ENCODE measurements around the gene FBP1. TPM values are rescaled to one million over a fixed set of nuclear protein-coding genes. Genes with fewer than 3 reads are reported as not detected.

FBP1 gene
- total RNA-seq, 1 donor from 2014 or later, result not detected

GRCh38 chr9:94649100-94649819 lies 9.9 kb upstream of the FBP1 start:
- peaks cover 3% of the 10 kb centered on the region for H3K27me3 Mint-ChIP-seq (ENCODE audit: insufficient read depth)
- no peak for DNase-seq (ENCODE audit: low spot score)
- no peaks in the 10 kb centered on the region for H3K9me3 Mint-ChIP-seq

GRCh38 chr9:94648185-94648584 lies 8.9 kb upstream of the FBP1 start:
- Mint-ChIP-seq H3K27ac (no peak overlapping the region), H3K4me1 (ENCODE audit: low read depth) (no peaks in the 10 kb centered on the region), H3K36me3 (ENCODE audit: low read depth) (no peaks in the 10 kb centered on the region), H3K4me3 (no peak overlapping the region), H3K9me3 (no peaks in the 10 kb centered on the region), H3K27me3 (ENCODE audit: insufficient read depth) (peaks cover 3% of the 10 kb centered on the region)
- no peak for DNase-seq (ENCODE audit: low spot score)
- intact Hi-C loops (cut with micrococcal nuclease), result no loop called here

More at GRCh38 chr9:94649100-94649819, 9.9 kb upstream of the FBP1 start:
- Mint-ChIP-seq H3K27ac (no peak overlapping the region), H3K4me3 (no peak overlapping the region), H3K36me3 (ENCODE audit: low read depth) (no peaks in the 10 kb centered on the region), H3K4me1 (ENCODE audit: low read depth) (peaks cover 4% of the 10 kb centered on the region)
- intact Hi-C loops (cut with micrococcal nuclease), result no loop called here

GRCh38 chr9:94645901-94646300 lies 6.6 kb upstream of the FBP1 start:
- Mint-ChIP-seq H3K4me3 (no peak overlapping the region), H3K36me3 (ENCODE audit: low read depth) (no peaks in the 10 kb centered on the region), H3K4me1 (ENCODE audit: low read depth) (no peaks in the 10 kb centered on the region), H3K9me3 (no peaks in the 10 kb centered on the region), H3K27me3 (ENCODE audit: insufficient read depth) (peaks cover 6% of the 10 kb centered on the region), H3K27ac (no peak overlapping the region)
- intact Hi-C loops (cut with micrococcal nuclease), result no loop called here
- DNase-seq (ENCODE audit: low spot score), result no peak

DNA sequence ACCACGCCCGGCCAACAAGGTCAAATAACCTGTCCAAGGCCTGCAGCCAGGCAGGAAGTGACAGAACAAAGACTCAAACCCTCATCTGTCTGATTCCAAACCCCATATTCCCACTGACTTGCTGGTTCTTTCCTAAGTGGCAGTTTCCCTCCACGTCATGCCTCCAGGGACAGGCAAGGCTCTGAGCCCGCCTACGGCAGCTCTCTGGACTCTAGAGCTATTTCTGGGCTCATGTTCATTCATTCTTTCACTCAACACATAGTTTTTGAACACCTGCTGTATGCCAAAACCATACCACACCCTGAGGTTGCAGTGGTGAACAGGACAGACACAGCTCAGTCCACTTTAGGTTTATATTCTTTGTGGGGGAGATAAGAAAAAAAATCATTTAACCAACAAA lies 5.2 kb upstream of the FBP1 start:
- no peak for DNase-seq (ENCODE audit: low spot score)
- no peaks in the 10 kb centered on the region for H3K36me3 Mint-ChIP-seq (ENCODE audit: low read depth)

DNA sequence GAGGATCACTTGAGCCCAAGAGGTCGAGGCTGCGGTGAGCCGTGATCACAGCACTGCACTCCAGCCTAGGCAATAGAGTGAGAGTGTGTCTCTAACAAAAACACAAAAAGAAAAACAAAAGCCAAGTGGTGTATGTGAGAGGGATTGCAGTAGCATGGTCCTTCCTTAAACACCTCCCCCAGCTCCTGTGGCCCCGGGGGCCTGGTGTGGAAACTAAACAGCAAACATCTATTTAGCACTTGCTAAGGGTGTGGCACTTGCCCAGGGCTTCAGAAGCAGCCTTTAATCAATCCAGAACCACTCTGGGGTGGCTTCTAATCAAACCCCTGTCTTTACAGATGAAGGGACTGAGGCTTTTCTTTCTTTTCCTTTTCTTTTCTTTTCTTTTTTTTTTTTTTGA lies 4.4 kb upstream of the FBP1 start:
- Mint-ChIP-seq H3K27me3 (ENCODE audit: insufficient read depth) (peaks cover 16% of the 10 kb centered on the region), H3K36me3 (ENCODE audit: low read depth) (no peaks in the 10 kb centered on the region), H3K9me3 (no peaks in the 10 kb centered on the region), H3K4me1 (ENCODE audit: low read depth) (peaks cover 13% of the 10 kb centered on the region), H3K27ac (no peak overlapping the region), H3K4me3 (no peak overlapping the region)
- intact Hi-C loops (cut with micrococcal nuclease), result no loop called here
- DNase-seq (ENCODE audit: low spot score), result no peak

More for the DNA sequence above, 5.2 kb upstream of the FBP1 start:
- intact Hi-C loops (cut with micrococcal nuclease), result no loop called here
- Mint-ChIP-seq H3K9me3 (no peaks in the 10 kb centered on the region), H3K27ac (no peak overlapping the region), H3K4me1 (ENCODE audit: low read depth) (peaks cover 6% of the 10 kb centered on the region), H3K27me3 (ENCODE audit: insufficient read depth) (peaks cover 14% of the 10 kb centered on the region), H3K4me3 (no peak overlapping the region)

DNA sequence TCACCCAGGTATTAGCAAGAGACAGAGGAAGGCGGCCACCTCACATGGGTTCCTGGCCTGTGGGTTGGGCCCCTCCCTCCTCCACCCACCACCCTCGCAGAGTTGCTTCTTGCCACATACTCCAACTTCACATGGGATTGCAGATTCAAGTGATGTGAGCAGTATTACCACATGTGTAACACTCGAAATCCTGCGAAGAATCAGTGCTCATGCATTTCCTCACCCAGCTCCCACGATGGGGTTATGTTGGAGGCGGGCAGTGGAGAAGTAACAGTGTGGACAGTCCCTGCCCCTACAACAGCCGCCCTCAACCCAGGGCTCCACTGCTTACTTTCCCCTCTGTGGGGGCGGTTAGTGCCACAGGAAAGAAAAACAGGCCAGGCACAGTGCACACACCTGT lies 3.9 kb upstream of the FBP1 start:
- no peak for DNase-seq (ENCODE audit: low spot score)
- peaks cover 16% of the 10 kb centered on the region for H3K4me1 Mint-ChIP-seq (ENCODE audit: low read depth)
- intact Hi-C loops (cut with micrococcal nuclease), result no loop called here
- H3K36me3 Mint-ChIP-seq (ENCODE audit: low read depth), result no peaks in the 10 kb centered on the region
- no peak overlapping the region for H3K4me3 Mint-ChIP-seq
- no peak overlapping the region for H3K27ac Mint-ChIP-seq
- H3K9me3 Mint-ChIP-seq, result no peaks in the 10 kb centered on the region
- peaks cover 22% of the 10 kb centered on the region for H3K27me3 Mint-ChIP-seq (ENCODE audit: insufficient read depth)

- intact Hi-C loops (cut with micrococcal nuclease), result no loop called here
- H3K9me3 Mint-ChIP-seq, result no peaks in the 10 kb centered on the region
- no peak for DNase-seq (ENCODE audit: low spot score)
- H3K36me3 Mint-ChIP-seq (ENCODE audit: low read depth), result no peaks in the 10 kb centered on the region
- peaks cover 16% of the 10 kb centered on the region for H3K4me1 Mint-ChIP-seq (ENCODE audit: low read depth)
- no peak overlapping the region for H3K27ac Mint-ChIP-seq
- peaks cover 26% of the 10 kb centered on the region for H3K27me3 Mint-ChIP-seq (ENCODE audit: insufficient read depth)
- no peak overlapping the region for H3K4me3 Mint-ChIP-seq
Measured at GRCh38 chr9:94642501-94642900, 3.2 kb upstream of the FBP1 start.

- no peaks in the 10 kb centered on the region for H3K9me3 Mint-ChIP-seq
- peaks cover 35% of the 10 kb centered on the region for H3K27me3 Mint-ChIP-seq (ENCODE audit: insufficient read depth)
- no peaks in the 10 kb centered on the region for H3K36me3 Mint-ChIP-seq (ENCODE audit: low read depth)
- peaks cover 16% of the 10 kb centered on the region for H3K4me1 Mint-ChIP-seq (ENCODE audit: low read depth)
- intact Hi-C loops (cut with micrococcal nuclease), result no loop called here
- no peak for DNase-seq (ENCODE audit: low spot score)
- H3K4me3 Mint-ChIP-seq, result peak overlapping the region; percentile 85
- H3K27ac Mint-ChIP-seq, result no peak overlapping the region
Measured at GRCh38 chr9:94639999-94640376, 670 bp upstream of the FBP1 start.

DNA sequence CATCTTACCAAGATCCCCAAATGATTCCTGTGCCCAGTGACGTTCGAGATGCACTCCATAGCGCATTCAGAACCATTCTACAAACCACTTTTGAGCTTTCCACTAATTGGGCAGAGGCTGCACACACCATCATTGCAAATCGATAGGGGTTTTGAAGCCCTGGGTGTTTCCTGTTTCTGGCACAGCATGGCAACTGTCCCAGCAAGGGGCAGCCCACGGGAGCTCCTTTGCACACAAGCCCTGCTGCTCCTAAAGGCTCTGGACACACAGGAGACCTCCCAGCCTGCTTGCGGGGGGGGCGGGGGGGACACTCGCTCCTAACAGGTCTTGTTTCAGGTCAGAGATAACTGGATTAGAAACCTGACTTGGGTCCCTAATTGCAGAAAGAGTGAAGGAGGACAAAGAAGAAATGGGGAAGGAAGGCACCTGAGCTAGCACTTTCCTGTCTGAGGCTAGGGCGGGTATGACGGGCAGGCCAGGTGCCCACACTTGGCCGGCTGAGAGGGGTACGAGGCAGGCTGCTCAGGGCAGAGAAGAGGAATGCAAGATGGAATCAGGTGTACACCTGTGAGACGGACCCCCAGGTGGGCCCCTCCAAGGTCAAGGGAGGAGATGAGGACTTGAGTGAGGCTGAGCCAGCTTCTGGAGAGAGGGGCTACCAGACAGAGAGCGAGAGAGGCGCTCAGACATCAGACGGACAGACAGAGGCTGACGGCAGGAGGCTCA lies 820 bp downstream of the FBP1 start:
- H3K27ac Mint-ChIP-seq, result peak overlapping the region; percentile 2
- intact Hi-C loops (cut with micrococcal nuclease), result no loop called here
- H3K27me3 Mint-ChIP-seq (ENCODE audit: insufficient read depth), result peaks cover 35% of the 10 kb centered on the region

DNA sequence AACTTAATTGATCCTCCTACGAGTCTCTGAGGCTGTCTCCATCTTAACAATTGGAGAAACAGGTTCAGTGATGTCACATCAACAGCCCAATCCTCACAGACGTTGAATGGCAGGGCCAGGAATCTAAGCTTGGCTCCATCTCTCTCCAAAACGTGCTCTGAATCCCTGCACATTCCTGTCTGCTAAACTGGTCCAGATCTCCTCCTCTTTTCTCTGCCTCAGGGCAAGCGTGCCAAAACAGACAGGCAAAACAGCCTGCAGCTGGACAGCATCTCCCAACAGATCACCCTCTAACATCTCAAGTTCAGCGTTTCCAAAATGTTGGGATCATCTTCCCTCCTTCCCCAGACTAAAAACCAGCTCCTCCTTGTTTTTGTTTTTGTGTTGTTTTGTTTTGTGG lies 6.6 kb downstream of the FBP1 start:
- Mint-ChIP-seq H3K27ac (no peak overlapping the region), H3K36me3 (ENCODE audit: low read depth) (no peaks in the 10 kb centered on the region), H3K9me3 (no peaks in the 10 kb centered on the region), H3K4me1 (ENCODE audit: low read depth) (no peaks in the 10 kb centered on the region), H3K27me3 (ENCODE audit: insufficient read depth) (peaks cover 29% of the 10 kb centered on the region), H3K4me3 (no peak overlapping the region)
- no peak for DNase-seq (ENCODE audit: low spot score)
- intact Hi-C loops (cut with micrococcal nuclease), result no loop called here

More for the DNA sequence above, 820 bp downstream of the FBP1 start:
- no peak for DNase-seq (ENCODE audit: low spot score)
- Mint-ChIP-seq H3K9me3 (no peaks in the 10 kb centered on the region), H3K4me3 (peak overlapping the region; percentile 85), H3K4me1 (ENCODE audit: low read depth) (peaks cover 16% of the 10 kb centered on the region), H3K36me3 (ENCODE audit: low read depth) (no peaks in the 10 kb centered on the region)

- Mint-ChIP-seq H3K27ac (no peak overlapping the region), H3K4me3 (no peak overlapping the region), H3K36me3 (ENCODE audit: low read depth) (no peaks in the 10 kb centered on the region), H3K9me3 (no peaks in the 10 kb centered on the region), H3K4me1 (ENCODE audit: low read depth) (no peaks in the 10 kb centered on the region), H3K27me3 (ENCODE audit: insufficient read depth) (peaks cover 22% of the 10 kb centered on the region)
- no peak for DNase-seq (ENCODE audit: low spot score)
- intact Hi-C loops (cut with micrococcal nuclease), result no loop called here
Measured at GRCh38 chr9:94631599-94631998, 7.7 kb downstream of the FBP1 start.

- no peaks in the 10 kb centered on the region for H3K9me3 Mint-ChIP-seq
- intact Hi-C loops (cut with micrococcal nuclease), result no loop called here
- no peaks in the 10 kb centered on the region for H3K4me1 Mint-ChIP-seq (ENCODE audit: low read depth)
- DNase-seq (ENCODE audit: low spot score), result no peak
- no peak overlapping the region for H3K27ac Mint-ChIP-seq
- peaks cover 26% of the 10 kb centered on the region for H3K27me3 Mint-ChIP-seq (ENCODE audit: insufficient read depth)
- H3K4me3 Mint-ChIP-seq, result no peak overlapping the region
- H3K36me3 Mint-ChIP-seq (ENCODE audit: low read depth), result no peaks in the 10 kb centered on the region
Measured at GRCh38 chr9:94630833-94631232, 8.5 kb downstream of the FBP1 start.

DNA sequence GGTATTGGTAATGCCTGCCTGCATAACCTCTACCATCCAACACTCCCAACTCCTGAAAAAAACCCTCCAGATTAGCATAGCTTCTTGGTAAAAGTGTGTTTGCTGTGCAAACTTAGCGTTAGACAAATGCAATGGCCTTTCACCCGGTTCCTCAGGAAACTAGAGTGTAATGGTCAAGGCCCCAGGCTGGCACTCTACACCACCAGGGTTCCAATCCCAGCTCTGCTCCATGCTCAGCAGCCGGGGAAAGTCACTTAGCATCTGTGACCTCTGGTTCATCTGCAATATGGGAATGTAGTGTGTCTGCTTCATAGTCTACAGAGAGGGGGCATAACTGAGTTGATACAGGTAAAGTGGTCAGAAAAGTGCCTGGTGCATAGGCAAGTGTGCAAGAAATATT lies 9.0 kb downstream of the FBP1 start:
- DNase-seq (ENCODE audit: low spot score), result no peak
- Mint-ChIP-seq H3K4me3 (no peak overlapping the region), H3K27ac (no peak overlapping the region), H3K4me1 (ENCODE audit: low read depth) (no peaks in the 10 kb centered on the region), H3K36me3 (ENCODE audit: low read depth) (no peaks in the 10 kb centered on the region), H3K9me3 (no peaks in the 10 kb centered on the region), H3K27me3 (ENCODE audit: insufficient read depth) (peaks cover 22% of the 10 kb centered on the region)
- intact Hi-C loops (cut with micrococcal nuclease), result no loop called here

All from activated T-helper 1 cell treated with anti-CD3 and anti-CD28 coated beads, Interleukin-12 subunit alpha, Interleukin-12 subunit beta, Interleukin-2, Interleukin-4 antibody, amounts not matched to agents 30 ng/mL and 10 ng/mL and 1 ng/mL, durations not matched to agents 14 hours and 24 hours and 36 hours (primary cell).